OCI-LY1 (cell line): ENCODE measurements around the gene ADGRG7.

Experiments used
- H2AFZ ChIP-seq: fragments of 200-600 bp; sonication (generic), shearing (Covaris generic); 2 replicates; pipeline ENCODE4 v1.6.0; 2014; ENCODE audit warnings: antibody characterized with exemption, mild to moderate bottlenecking, low read length
- H3F3A ChIP-seq: fragments of 200-600 bp; sonication (generic), shearing (Covaris generic); 2 replicates; pipeline ENCODE4 v1.6.0; 2014; ENCODE audit warnings: mild to moderate bottlenecking, antibody characterized with exemption, low read length, moderate library complexity; ENCODE audit not compliant: insufficient read depth
- H3K27ac ChIP-seq: fragments of 200-600 bp; sonication (generic); 2 replicates; pipeline ENCODE4 v1.5.1; 2014; ENCODE audit warnings: low read length, mixed run types, mild to moderate bottlenecking, low read depth; ENCODE audit not compliant: poor library complexity, severe bottlenecking
- H3K27me3 ChIP-seq: fragments of 200-600 bp; sonication (generic); 2 replicates; pipeline ENCODE4 v1.6.0; 2014; ENCODE audit warnings: antibody characterized with exemption, mild to moderate bottlenecking, low read length, moderate library complexity; ENCODE audit not compliant: insufficient read depth
- H3K36me3 ChIP-seq: fragments of 200-600 bp; sonication (generic); 2 replicates; pipeline ENCODE4 v1.6.1; 2014; ENCODE audit warnings: mild to moderate bottlenecking, antibody characterized with exemption, low read length, moderate library complexity, mixed read lengths; ENCODE audit not compliant: insufficient read depth
- H3K4me1 ChIP-seq: fragments of 200-600 bp; sonication (generic); 2 replicates; pipeline ENCODE4 v1.5.1; 2014; ENCODE audit warnings: mild to moderate bottlenecking, low read length, moderate library complexity; ENCODE audit not compliant: insufficient read depth, severe bottlenecking
- H3K4me2 ChIP-seq: fragments of 200-600 bp; sonication (generic), shearing (Covaris generic); 2 replicates; pipeline ENCODE4 v1.6.1; 2014; ENCODE audit warnings: low read length
- H3K4me3 ChIP-seq: fragments of 200-600 bp; sonication (generic); 2 replicates; pipeline ENCODE4 v1.5.1; 2014; ENCODE audit warnings: low read length, low read depth, mild to moderate bottlenecking, mixed read lengths; ENCODE audit not compliant: poor library complexity, severe bottlenecking
- H3K79me2 ChIP-seq: fragments of 200-600 bp; shearing (Covaris generic); 2 replicates; pipeline ENCODE4 v1.6.1; 2016; ENCODE audit warnings: mixed run types, low read length, mixed read lengths; ENCODE audit not compliant: insufficient read depth
- H3K9ac ChIP-seq: fragments of 200-600 bp; sonication (generic), shearing (Covaris generic); 2 replicates; pipeline ENCODE4 v1.6.1; 2014; ENCODE audit warnings: mild to moderate bottlenecking, low read length, mixed read lengths
- H3K9me2 ChIP-seq: fragments of 200-600 bp; sonication (generic), shearing (Covaris generic); 2 replicates; pipeline ENCODE4 v1.6.1; 2014; ENCODE audit warnings: low read depth, mild to moderate bottlenecking, low read length, mixed read lengths
- H3K9me3 ChIP-seq: fragments of 200-600 bp; shearing (Covaris generic); 2 replicates; pipeline ENCODE4 v1.6.1; 2014; ENCODE audit warnings: low read length, mixed read lengths
- H4K20me1 ChIP-seq: fragments of 200-600 bp; sonication (generic), shearing (Covaris generic); 2 replicates; pipeline ENCODE4 v1.6.0; 2016; ENCODE audit warnings: mild to moderate bottlenecking, low read length; ENCODE audit not compliant: insufficient read depth
- CTCF ChIP-seq: fragments of 200-600 bp; sonication (generic), shearing (Covaris generic); IDR thresholded peaks from 2 replicates; pipeline ENCODE4 v1.5.1; 2017; ENCODE audit warnings: mild to moderate bottlenecking, antibody characterized with exemption, low read length, moderate library complexity, mixed read lengths
- EZH2 ChIP-seq: fragments of 200-600 bp; sonication (generic), shearing (Covaris generic); IDR thresholded peaks from 2 replicates; pipeline ENCODE4 v1.8.0; 2017; ENCODE audit warnings: borderline replicate concordance, mixed run types, mild to moderate bottlenecking, antibody characterized with exemption, low read length, moderate library complexity, mixed read lengths

The ADGRG7 gene

GRCh38 chr3:100697172-100697571 is 87.8 kb downstream of the ADGRG7 start:
- no peaks in the 10 kb centered on the region for H3K79me2 ChIP-seq
- no peak overlapping the region for H3K4me3 ChIP-seq
- TF ChIP-seq CTCF (no peak), EZH2 (no peak)
- H3K9ac ChIP-seq, result no peak overlapping the region
- H3K4me2 ChIP-seq, result no peak overlapping the region
- no peaks in the 10 kb centered on the region for H3K9me2 ChIP-seq
- no peaks in the 10 kb centered on the region for H3K9me3 ChIP-seq
- no peaks in the 10 kb centered on the region for H3F3A ChIP-seq
- no peaks in the 10 kb centered on the region for H4K20me1 ChIP-seq
- no peaks in the 10 kb centered on the region for H3K4me1 ChIP-seq
- H2AFZ ChIP-seq, result no peak overlapping the region
- no peaks in the 10 kb centered on the region for H3K36me3 ChIP-seq
- no peaks in the 10 kb centered on the region for H3K27me3 ChIP-seq
- no peak overlapping the region for H3K27ac ChIP-seq

GRCh38 chr3:100697723-100698285 is 88.4 kb downstream of the ADGRG7 start:
- Histone ChIP-seq H3K9me3 (no peaks in the 10 kb centered on the region), H3F3A (no peaks in the 10 kb centered on the region), H3K4me1 (no peaks in the 10 kb centered on the region), H2AFZ (no peak overlapping the region), H3K9ac (no peak overlapping the region), H3K27me3 (no peaks in the 10 kb centered on the region), H3K9me2 (no peaks in the 10 kb centered on the region), H3K36me3 (no peaks in the 10 kb centered on the region), H4K20me1 (no peaks in the 10 kb centered on the region), H3K27ac (no peak overlapping the region), H3K79me2 (no peaks in the 10 kb centered on the region), H3K4me3 (no peak overlapping the region), H3K4me2 (no peak overlapping the region)
- TF ChIP-seq CTCF (no peak), EZH2 (no peak)

GRCh38 chr3:100698736-100699135 is 89.3 kb downstream of the ADGRG7 start:
- no peaks in the 10 kb centered on the region for H3K79me2 ChIP-seq
- no peaks in the 10 kb centered on the region for H3F3A ChIP-seq
- H3K9me2 ChIP-seq, result no peaks in the 10 kb centered on the region
- no peaks in the 10 kb centered on the region for H3K9me3 ChIP-seq
- H2AFZ ChIP-seq, result no peak overlapping the region
- H3K4me1 ChIP-seq, result no peaks in the 10 kb centered on the region
- H3K27ac ChIP-seq, result no peak overlapping the region
- H3K9ac ChIP-seq, result no peak overlapping the region
- H3K4me3 ChIP-seq, result no peak overlapping the region
- no peak overlapping the region for H3K4me2 ChIP-seq
- H3K36me3 ChIP-seq, result no peaks in the 10 kb centered on the region
- H4K20me1 ChIP-seq, result no peaks in the 10 kb centered on the region
- TF ChIP-seq CTCF (no peak), EZH2 (no peak)
- H3K27me3 ChIP-seq, result no peaks in the 10 kb centered on the region
